ENCODE results near the gene C3orf20. TPM values are rescaled to one million over a fixed set of nuclear protein-coding genes. Genes with fewer than 3 reads are reported as not detected.

Gene C3orf20
- total and polyA plus RNA-seq, 2 of the 13 experiments (the other 11 are each of a cell fraction or from before 2014, with no cell fraction given): 0.03 to 0.04 TPM

DNA sequence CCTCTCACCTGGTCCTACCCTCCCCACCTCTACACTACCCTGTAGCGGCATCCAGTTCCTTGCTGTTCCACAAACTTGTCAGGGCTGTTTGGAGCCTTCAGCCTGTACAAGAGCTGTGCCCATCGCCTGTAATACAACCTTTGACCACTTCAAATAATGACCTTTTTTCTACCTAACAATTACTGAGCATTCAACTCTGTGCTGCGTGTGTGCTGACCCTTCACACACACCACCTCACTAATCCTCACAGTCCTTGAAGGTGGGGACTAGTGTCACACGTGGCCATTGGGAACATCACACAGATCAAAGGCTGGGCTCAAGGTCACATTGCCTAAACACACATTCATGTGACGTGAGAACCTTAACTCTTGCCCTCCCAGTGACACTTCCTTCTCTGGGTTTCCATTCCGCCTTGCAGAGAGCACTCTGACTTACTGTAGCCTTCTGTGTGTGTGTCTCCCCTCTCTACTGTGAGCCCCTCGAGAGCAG, 3.1 kb downstream of the C3orf20 start:
- CTCF ChIA-PET (ENCODE audit: low intra/inter-chr PET ratio, low total read pairs): no interaction called here
- POLR2A ChIA-PET: interaction anchor here (0.9 to 2.3 kb wide), 2 partner anchors 14 to 27 kb away, joined by 3 to 16 read pairs; partner anchors contain the start of gene CCDC174
- H3K9ac ChIP-seq (ENCODE audit: insufficient read depth, low read depth, low read length): peak overlapping the region; percentile 29
- WGBS (ENCODE audit: low lambda C conversion rate): 4% methylated on average over 7 of the region's 7 CpGs
- ATAC-seq (peak; percentile 96), FAIRE-seq (peak; percentile 99), DNase-seq (ENCODE audit: low spot score) (peak; percentile 96)
- H3K79me2 ChIP-seq (ENCODE audit: insufficient read depth, low read length): no peaks in the 10 kb centered on the region
- in situ Hi-C loops (cut with HindIII; ENCODE audit: extremely low pct_ligation_motif_present, low pct_unique_long_range_greater_than_20kb) (no loop called here), intact Hi-C loops (cut with micrococcal nuclease; ENCODE audit: unreplicated experiment) (no loop called here)
- no peaks in the 10 kb centered on the region for H3K36me3 ChIP-seq (replicated peaks in 1 of 2; ENCODE audit: control insufficient read depth in 1 of 2, insufficient read depth in 2 of 2, low read length in 2 of 2)
- peak overlapping the region; percentile 66 for H3K4me2 ChIP-seq (ENCODE audit: low read depth, low read length)
- H2AFZ ChIP-seq (ENCODE audit: low read length): no peak overlapping the region
- H4K20me1 ChIP-seq (ENCODE audit: insufficient read depth, low read length): no peaks in the 10 kb centered on the region
- 0 out of 6 replicates have a peak overlapping the region, but pooled peaks of 1 of the 3 experiments have one; percentile 17 for H3K4me3 ChIP-seq (replicated peaks in 1 of 3; ENCODE audit: insufficient read depth in 1 of 3, low read depth in 2 of 3, low read length in 3 of 3)
- 0 out of 2 replicates have a peak, but pooled peaks cover 5% of the 10 kb centered on the region for H3K9me3 ChIP-seq (ENCODE audit: low read length)
- peak overlapping the region; percentile 82 for H3K27ac ChIP-seq (ENCODE audit: extremely low read length, insufficient read depth, low read length)
- peaks cover 59% of the 10 kb centered on the region for H3K4me1 ChIP-seq (ENCODE audit: insufficient read depth, low read length)
- no TSS peak for BruUV-seq (replicated peaks)
- no peaks in the 10 kb centered on the region for H3K27me3 ChIP-seq (ENCODE audit: control insufficient read depth in 1 of 2, insufficient read depth in 2 of 2, low read length in 2 of 2)
- TF ChIP-seq, protein P1, sequence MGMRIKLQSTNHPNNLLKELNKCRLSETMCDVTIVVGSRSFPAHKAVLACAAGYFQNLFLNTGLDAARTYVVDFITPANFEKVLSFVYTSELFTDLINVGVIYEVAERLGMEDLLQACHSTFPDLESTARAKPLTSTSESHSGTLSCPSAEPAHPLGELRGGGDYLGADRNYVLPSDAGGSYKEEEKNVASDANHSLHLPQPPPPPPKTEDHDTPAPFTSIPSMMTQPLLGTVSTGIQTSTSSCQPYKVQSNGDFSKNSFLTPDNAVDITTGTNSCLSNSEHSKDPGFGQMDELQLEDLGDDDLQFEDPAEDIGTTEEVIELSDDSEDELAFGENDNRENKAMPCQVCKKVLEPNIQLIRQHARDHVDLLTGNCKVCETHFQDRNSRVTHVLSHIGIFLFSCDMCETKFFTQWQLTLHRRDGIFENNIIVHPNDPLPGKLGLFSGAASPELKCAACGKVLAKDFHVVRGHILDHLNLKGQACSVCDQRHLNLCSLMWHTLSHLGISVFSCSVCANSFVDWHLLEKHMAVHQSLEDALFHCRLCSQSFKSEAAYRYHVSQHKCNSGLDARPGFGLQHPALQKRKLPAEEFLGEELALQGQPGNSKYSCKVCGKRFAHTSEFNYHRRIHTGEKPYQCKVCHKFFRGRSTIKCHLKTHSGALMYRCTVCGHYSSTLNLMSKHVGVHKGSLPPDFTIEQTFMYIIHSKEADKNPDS (CRISPR knock-in tag; IDR thresholded peaks at IDR 0.05): peak; percentile 59; the same call in 1 of the 2 replicates
- TF ChIP-seq, protein P2, sequence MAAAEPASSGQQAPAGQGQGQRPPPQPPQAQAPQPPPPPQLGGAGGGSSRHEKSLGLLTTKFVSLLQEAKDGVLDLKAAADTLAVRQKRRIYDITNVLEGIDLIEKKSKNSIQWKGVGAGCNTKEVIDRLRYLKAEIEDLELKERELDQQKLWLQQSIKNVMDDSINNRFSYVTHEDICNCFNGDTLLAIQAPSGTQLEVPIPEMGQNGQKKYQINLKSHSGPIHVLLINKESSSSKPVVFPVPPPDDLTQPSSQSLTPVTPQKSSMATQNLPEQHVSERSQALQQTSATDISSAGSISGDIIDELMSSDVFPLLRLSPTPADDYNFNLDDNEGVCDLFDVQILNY (CRISPR knock-in tag; conservative IDR thresholded peaks at IDR 0.05): no peak
- TF ChIP-seq REPIN1 (CRISPR knock-in tag; IDR thresholded peaks at IDR 0.05; ENCODE audit: borderline replicate concordance, low read depth): peak; percentile 94
- no peak for TF ChIP-seq ZNF780A (CRISPR knock-in tag; IDR thresholded peaks at IDR 0.05)
- peak; percentile 63; the same call in 1 of the 2 replicates for TF ChIP-seq EHMT2 (IDR thresholded peaks at IDR 0.05; ENCODE audit: borderline replicate concordance, low read depth, low read length)
- TF ChIP-seq SNAI1 (CRISPR knock-in tag; IDR thresholded peaks at IDR 0.05; ENCODE audit: borderline replicate concordance): no peak
- TF ChIP-seq POLR2G (IDR thresholded peaks at IDR 0.05; ENCODE audit: low read depth, low read length): no peak
- TF ChIP-seq ZNF543 (CRISPR knock-in tag; IDR thresholded peaks at IDR 0.05): no peak
- TF ChIP-seq NFRKB (IDR thresholded peaks at IDR 0.05): no peak
- TF ChIP-seq MEIS2 (CRISPR knock-in tag; IDR thresholded peaks at IDR 0.05): peak; percentile 72; the same call in 1 of the 2 replicates
- peak; percentile 84; the same call in 1 of the 2 replicates for TF ChIP-seq ZNF792 (CRISPR knock-in tag; IDR thresholded peaks at IDR 0.05)
- TF ChIP-seq, protein P3, sequence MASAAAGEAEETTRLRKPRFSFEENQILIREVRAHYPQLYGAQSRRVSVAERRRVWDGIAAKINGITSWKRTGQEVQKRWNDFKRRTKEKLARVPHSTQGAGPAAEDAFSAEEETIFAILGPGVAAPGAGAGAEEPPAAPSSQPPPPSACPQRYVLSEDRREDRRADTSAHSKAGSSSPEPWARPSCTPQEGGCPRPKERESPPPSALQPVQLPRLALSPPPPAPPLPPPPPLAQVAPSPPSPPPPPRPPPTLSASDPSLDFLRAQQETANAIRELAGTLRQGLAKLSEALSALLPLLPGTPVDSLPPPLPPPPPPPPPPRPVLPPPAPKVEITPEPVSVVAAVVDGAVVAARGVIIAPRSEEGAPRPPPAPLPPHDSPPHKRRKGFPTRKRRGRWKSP (CRISPR knock-in tag; IDR thresholded peaks at IDR 0.05): no peak
- no peak for TF ChIP-seq RFXANK (CRISPR knock-in tag; IDR thresholded peaks at IDR 0.05)
- TF ChIP-seq SUZ12 (IDR thresholded peaks at IDR 0.05; ENCODE audit: low read depth, low read length): no peak
- TF ChIP-seq, protein P4, sequence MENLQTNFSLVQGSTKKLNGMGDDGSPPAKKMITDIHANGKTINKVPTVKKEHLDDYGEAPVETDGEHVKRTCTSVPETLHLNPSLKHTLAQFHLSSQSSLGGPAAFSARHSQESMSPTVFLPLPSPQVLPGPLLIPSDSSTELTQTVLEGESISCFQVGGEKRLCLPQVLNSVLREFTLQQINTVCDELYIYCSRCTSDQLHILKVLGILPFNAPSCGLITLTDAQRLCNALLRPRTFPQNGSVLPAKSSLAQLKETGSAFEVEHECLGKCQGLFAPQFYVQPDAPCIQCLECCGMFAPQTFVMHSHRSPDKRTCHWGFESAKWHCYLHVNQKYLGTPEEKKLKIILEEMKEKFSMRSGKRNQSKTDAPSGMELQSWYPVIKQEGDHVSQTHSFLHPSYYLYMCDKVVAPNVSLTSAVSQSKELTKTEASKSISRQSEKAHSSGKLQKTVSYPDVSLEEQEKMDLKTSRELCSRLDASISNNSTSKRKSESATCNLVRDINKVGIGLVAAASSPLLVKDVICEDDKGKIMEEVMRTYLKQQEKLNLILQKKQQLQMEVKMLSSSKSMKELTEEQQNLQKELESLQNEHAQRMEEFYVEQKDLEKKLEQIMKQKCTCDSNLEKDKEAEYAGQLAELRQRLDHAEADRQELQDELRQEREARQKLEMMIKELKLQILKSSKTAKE (CRISPR knock-in tag; IDR thresholded peaks at IDR 0.05; ENCODE audit: borderline replicate concordance): peak; percentile 64; the same call in 1 of the 2 replicates
- peak; percentile 86; the same call in 1 of the 2 replicates for TF ChIP-seq SALL2 (CRISPR knock-in tag; IDR thresholded peaks at IDR 0.05)
- TF ChIP-seq TP53 (CRISPR knock-in tag; conservative IDR thresholded peaks at IDR 0.05): no peak
- 0 out of 2 replicates have a peak, but pooled peaks have one; percentile 52 for TF ChIP-seq ZKSCAN8 (CRISPR knock-in tag; IDR thresholded peaks at IDR 0.05; ENCODE audit: borderline replicate concordance)
- peak; percentile 70; the same call in 1 of the 2 replicates for TF ChIP-seq ZNF12 (CRISPR knock-in tag; IDR thresholded peaks at IDR 0.05)
- no peak for TF ChIP-seq NR1H2 (CRISPR knock-in tag; IDR thresholded peaks at IDR 0.05; ENCODE audit: borderline replicate concordance, low read depth)

Measured in HepG2 (cell line).